NCI-H2081 (cell line): ENCODE measurements around the gene PFDN6.
A peak's percentile ranks its signal among the peaks of the same experiment; 100 is the strongest.
"Not testable (repeated sequence)": the region's sequence is repeated elsewhere in the genome, so short reads cannot be mapped to it uniquely, and the experiment has no call there.

Experiments used
- DNase-seq, 2 experiments: peaks; one replicate each; lab custom pipeline; 2025; lab: John Stamatoyannopoulos, UW

PFDN6 gene

DNA sequence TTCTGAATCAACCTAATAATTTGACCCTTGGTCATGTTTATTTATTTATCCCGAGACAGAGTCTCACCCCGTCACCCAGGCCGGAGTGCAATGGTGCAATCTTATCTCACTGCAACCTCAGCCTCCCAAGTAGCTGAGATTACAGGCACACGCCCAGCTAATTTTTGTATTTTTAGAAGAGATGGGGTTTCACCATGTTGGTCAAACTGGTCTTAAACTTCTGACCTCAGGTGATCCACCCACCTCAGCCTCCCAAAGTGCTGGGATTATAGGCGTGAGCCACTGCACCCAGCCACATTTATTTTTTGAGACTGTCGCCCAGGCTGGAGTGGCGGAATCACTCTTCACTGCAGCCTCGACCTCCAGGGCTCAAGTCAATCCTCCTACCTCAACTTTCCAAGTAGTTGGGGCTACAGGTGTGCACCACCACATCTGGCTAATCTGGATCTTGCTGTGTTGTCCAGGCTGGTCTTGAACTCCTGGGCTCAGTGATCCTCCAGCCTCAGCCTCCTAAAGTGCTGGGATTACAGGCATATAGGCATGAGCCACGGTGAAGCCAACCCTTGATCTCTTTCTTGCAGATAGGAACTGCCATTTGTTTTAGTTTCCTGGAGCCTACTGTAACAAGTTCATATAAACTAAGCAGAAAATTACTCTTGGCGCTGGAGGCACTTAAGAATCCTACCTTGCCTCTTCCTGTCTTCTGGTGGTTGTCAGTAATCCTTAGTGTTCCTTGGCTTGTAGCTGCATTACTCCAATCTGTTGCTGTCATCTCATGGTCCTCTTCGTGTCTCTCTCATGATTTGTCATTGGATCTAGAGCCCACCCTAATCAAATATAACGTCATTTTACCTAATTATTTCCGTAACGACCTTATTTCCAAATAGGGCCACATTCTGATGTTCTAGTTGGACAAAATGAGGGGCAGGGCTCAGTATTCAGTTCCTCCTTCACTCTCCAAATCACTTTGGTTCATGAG lies 15.2 kb upstream of the PFDN6 start:
- DNase-seq, result no peak

- peak in 1 of 2 experiments; percentile 5 for DNase-seq
Measured at GRCh38 chr6:33275795-33276580, 13.4 kb upstream of the PFDN6 start.

DNA sequence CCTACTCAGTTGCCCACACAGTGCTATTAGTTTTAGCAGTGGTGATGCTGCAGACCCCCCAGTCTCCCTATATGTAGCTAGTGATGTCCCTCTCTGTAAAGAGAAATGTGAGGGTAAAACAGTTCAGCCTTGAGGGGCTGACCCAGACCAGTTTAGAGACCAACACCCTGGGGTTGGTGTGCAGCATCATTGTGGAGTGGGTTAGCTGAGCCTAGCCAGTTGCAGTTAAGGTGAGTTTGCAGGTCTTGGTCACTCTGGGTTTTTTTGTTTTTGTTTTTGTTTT lies 12.9 kb upstream of the PFDN6 start:
- no peak for DNase-seq

GRCh38 chr6:33276864-33277662 lies 12.3 kb upstream of the PFDN6 start, which contains the start of gene B3GALT4:
B3GALT4 (plus strand) TSS chr6:33277123; CDS start chr6:33277420, 297 bp downstream.
- peak; percentile 65 to 76 for DNase-seq

- DNase-seq, result no peak
Measured at GRCh38 chr6:33277663-33278391, 11.6 kb upstream of the PFDN6 start.

- no peak for DNase-seq
Measured at GRCh38 chr6:33278392-33278741, 11.0 kb upstream of the PFDN6 start.

- no peak for DNase-seq
Measured at GRCh38 chr6:33278810-33279209, 10.6 kb upstream of the PFDN6 start.

GRCh38 chr6:33279257-33279695 lies 10.1 kb upstream of the PFDN6 start:
- no peak for DNase-seq

GRCh38 chr6:33279971-33280511 lies 9.4 kb upstream of the PFDN6 start:
- DNase-seq, result peak in 1 of 2 experiments; percentile 20

DNA sequence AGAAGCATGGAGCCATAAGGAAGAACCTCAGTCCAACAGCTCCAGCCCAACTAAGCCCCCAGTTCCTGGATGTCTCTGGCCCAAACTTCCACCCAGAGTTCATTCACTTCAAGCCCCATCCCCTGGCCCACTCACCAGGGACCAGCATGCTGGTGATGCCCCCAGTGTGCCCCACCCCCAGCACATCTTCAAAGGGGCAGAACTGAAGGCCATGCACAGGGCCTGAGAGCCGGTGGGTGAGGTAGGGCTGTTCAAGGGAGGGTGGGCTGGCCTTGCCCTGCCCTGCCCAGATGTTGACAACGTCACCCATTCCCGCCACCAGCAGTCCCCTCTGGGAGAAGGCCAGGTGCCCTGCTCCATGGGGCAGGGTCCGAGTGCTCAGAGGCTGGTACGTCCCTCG lies 8.9 kb upstream of the PFDN6 start:
- no peak for DNase-seq

GRCh38 chr6:33285214-33285613 lies 4.2 kb upstream of the PFDN6 start:
- not testable (repeated sequence) for DNase-seq

GRCh38 chr6:33286946-33287914 lies 2.2 kb upstream of the PFDN6 start:
- no peak for DNase-seq

DNA sequence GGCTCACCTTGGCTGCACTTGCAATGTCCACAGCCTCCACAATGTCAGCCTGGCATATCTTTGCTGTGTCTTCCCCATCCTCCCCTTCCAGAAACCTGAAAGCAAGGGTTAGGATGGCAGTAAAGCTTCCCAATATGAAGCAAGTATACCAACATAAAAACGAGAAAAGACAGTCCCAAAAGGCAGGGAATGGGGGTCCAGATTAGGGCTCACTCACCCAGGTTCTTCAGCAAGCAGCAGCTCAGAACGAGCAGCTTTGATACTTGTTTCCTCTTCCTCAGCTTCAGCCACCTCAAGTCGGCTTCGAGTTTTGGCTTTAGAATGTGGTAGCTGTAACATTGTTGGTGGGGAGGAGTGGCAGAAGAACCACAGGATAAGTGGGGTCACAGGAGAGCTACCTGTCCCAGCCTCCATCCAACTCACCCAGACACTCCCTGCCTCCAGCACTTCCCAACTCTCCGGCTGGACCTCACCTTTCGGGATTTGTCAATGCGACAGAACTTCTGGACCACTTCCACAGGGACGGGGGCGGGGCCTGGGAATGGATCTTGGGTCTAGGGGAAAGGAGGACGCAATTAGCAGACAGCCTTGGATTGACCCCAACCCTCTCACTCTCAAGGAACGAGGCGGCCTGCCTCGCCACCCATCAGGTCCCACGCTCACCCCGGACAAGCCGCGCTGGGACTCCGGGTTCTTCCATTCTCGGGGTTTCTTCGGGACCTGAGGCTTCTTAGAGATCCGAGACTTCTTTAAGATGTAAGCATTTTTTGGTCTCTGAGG lies 1.1 kb upstream of the PFDN6 start:
- DNase-seq, result no peak

GRCh38 chr6:33289784-33290315 lies 449 bp downstream of the PFDN6 start:
- DNase-seq, result no peak

GRCh38 chr6:33290459-33290858 lies 1.1 kb downstream of the PFDN6 start:
- no peak for DNase-seq

DNA sequence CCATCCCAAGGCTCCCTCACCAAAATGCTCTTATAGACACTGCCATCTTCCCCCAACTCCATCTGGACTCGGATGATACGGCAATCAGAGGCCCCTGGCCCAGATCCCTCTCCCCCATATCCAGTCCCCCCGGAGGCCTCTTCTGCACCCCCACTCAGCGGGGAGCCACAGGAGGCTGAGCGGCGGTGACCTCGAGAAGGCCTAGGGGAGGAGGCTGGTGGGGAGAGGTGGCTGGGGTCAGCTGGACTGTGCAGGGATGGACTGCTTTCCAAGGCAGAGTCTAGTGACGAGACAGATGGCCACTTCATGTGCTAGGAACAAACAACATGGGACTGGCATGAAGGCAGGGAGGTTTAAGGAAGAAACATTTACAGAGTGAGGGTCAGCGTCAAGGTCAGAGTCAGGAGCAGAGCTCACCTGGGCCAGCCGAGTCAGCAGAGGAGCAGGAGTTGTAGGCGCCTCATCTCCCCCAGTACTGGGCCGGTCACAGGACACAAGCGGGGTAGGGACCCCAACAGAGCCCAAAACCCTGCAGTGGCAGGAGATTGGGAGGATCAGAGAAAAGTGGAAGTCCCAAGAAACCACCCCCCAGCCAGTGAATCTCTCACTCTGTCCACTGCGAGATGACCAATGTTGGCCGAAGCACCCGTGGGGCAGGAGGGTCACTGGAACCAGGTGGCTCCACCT lies 3.7 kb downstream of the PFDN6 start:
- DNase-seq, result no peak

DNA sequence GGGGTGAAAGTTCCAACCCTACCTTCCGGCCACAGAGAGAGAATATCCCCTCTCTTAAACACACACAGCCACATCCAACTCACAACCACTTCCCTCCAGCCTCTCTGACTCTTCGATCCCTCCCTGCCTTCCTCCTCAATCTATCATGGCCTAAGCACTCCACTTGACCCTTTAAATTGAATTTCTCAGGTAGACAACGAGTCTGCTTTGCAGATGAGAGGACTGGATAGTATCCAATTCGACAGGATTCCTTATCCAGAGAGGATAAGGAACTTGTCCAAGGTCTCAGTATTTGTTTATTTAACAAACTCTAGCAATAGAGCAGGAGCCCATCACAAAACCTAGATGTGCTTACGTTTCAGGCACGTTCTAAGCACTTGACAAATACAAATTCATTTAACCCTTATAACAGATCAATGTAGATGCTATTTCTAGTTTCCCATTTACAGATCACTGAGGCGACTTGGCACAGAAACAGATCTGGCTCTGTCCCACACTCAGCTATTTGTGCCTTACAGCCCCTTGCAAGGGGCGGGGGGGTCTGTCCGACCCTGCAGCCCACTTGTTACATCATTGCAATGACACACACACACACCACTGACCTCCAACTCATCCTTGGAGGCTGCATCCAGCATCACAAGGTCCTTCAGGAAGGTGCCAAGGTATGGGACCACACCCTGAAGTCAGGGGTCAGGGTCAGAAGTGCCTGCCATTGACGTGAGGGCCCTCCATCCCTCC lies 4.9 kb downstream of the PFDN6 start:
- no peak for DNase-seq
